Upper lobe of left lung (tissue), 6 donors: Measurements from ENCODE around the gene REC8. TPM values are rescaled to one million over a fixed set of nuclear protein-coding genes. Genes with fewer than 3 reads are reported as not detected.

Experiments used
- ATAC-seq, 2 donors: fragments of 200-7000 bp; cut with Tn5 transposase; one replicate each; pipeline ENCODE4 v1.9.1; 2022; ENCODE audit warnings: mild to moderate bottlenecking in 2 of 2, moderate library complexity in 2 of 2; ENCODE audit not compliant: low FRiP score in 2 of 2
- DNase-seq, 2 donors: peaks; one replicate each; pipeline ENCODE4 v3.0.0-alpha.2; 2019 to 2020
- H3K27ac ChIP-seq, 4 donors: fragments of 200-600 bp; sonication (generic); one replicate each; pipeline ENCODE4 v1.5.1; 2016 to 2019
- H3K27me3 ChIP-seq, 4 donors: fragments of 200-600 bp; sonication (generic); one replicate each; pipeline ENCODE4 v1.5.1; 2017 to 2019
- H3K36me3 ChIP-seq, 4 donors: fragments of 200-600 bp; sonication (generic); one replicate each; pipeline ENCODE4 v1.5.1; 2016 to 2019
- H3K4me1 ChIP-seq, 4 donors: fragments of 200-600 bp; sonication (generic); one replicate each; pipeline ENCODE4 v1.5.1; 2018 to 2019
- H3K4me3 ChIP-seq, 4 donors: fragments of 200-600 bp; sonication (generic); one replicate each; pipeline ENCODE4 v1.5.1; 2017 to 2019; ENCODE audit warnings: mild to moderate bottlenecking in 2 of 4, moderate library complexity in 1 of 4
- H3K9me3 ChIP-seq, 4 donors: fragments of 200-600 bp; sonication (generic); one replicate each; pipeline ENCODE4 v1.5.1; 2018 to 2019
- CTCF ChIP-seq, 6 experiments: fragments of 450-650 bp in 4 of 6; fragments of 200-600 bp in 2 of 6; sonication (generic) in 2 of 6; IDR thresholded peaks; one replicate each; pipeline ENCODE4 v1.5.1; 2016 to 2019; ENCODE audit warnings: antibody characterized with exemption in 6 of 6
- EP300 ChIP-seq, 4 donors: sonication (generic); formaldehyde crosslinking; IDR thresholded peaks; one replicate each; pipeline ENCODE4 v1.5.1; 2017; ENCODE audit warnings: antibody characterized with exemption in 4 of 4, control low read depth in 2 of 4
- POLR2A ChIP-seq, 4 donors: fragments of 450-650 bp; IDR thresholded peaks; one replicate each; pipeline ENCODE4 v1.5.1; 2016 to 2017; ENCODE audit warnings: antibody characterized with exemption in 4 of 4, mild to moderate bottlenecking in 2 of 4
- POLR2AphosphoS5 ChIP-seq, 2 donors: sonication (generic); formaldehyde crosslinking; IDR thresholded peaks; one replicate each; pipeline ENCODE4 v1.5.1; 2017; ENCODE audit warnings: antibody characterized with exemption in 2 of 2
- WGBS, 2 donors: methylation state at CpG; one replicate each; pipeline ENCODE4 v1.1.5; 2017 to 2018; 5-methylcytosine and 5-hydroxymethylcytosine counted together
- small RNA-seq, 4 donors: library from RNA; depleted of rRNA; stranded (forward); fragments of <200 nt; gene quantifications; one replicate each; pipeline ENCODE3, GENCODE V24; 2016
- total RNA-seq, 6 donors: library from RNA; depleted of rRNA in 4 of 6; stranded (reverse); fragments of >200 nt in 4 of 6; gene quantifications; one replicate each; pipeline versions ENCODE4 v1.1.0 to v1.2.1, GENCODE V29; 2016 to 2021
- donor health status: DM: no; HTN: no; CAD: no; lungs with moderate emphysema.
- donor health status: DM: no; HTN: yes; CAD: no; lungs with severe emphysema.

Gene REC8
- total RNA-seq, 6 donors from 2014 or later = 16.0 to 76.5 (median 29.4) TPM

GRCh38 chr14:24226473-24226872, 54.6 kb downstream of the REC8 start:
- Histone ChIP-seq H3K27ac (no peak overlapping the region), H3K4me1 (peaks cover 10 to 24% (median 12%) of the 10 kb centered on the region in 4 donors), H3K4me3 (no peak overlapping the region), H3K36me3 (peaks cover 0 to 21% (median 3%) of the 10 kb centered on the region in 4 donors), H3K9me3 (no peaks in the 10 kb centered on the region), H3K27me3 (no peaks in the 10 kb centered on the region)
- TF ChIP-seq CTCF (IDR thresholded peaks at IDR 0.05) (no peak), POLR2AphosphoS5 (IDR thresholded peaks at IDR 0.05) (no peak), POLR2A (IDR thresholded peaks at IDR 0.05) (no peak), EP300 (IDR thresholded peaks at IDR 0.05) (no peak)
- 86 to 91% methylated on average over 1 of the region's 1 CpG for WGBS, 2 donors
- no peak for DNase-seq
- no peak for ATAC-seq

- H3K4me1 ChIP-seq = peaks cover 21 to 37% (median 22%) of the 10 kb centered on the region in 4 donors
- WGBS, 2 donors = 0 to 78% methylated on average over 1 of the region's 1 CpG
- no peak overlapping the region for H3K27ac ChIP-seq
- H3K36me3 ChIP-seq = peaks cover 0 to 21% (median 3%) of the 10 kb centered on the region in 4 donors
- no peaks in the 10 kb centered on the region for H3K9me3 ChIP-seq
- DNase-seq (no peak), ATAC-seq (no peak)
- no peaks in the 10 kb centered on the region for H3K27me3 ChIP-seq
- no peak for TF ChIP-seq POLR2AphosphoS5 (IDR thresholded peaks at IDR 0.05)
- no peak for TF ChIP-seq CTCF (IDR thresholded peaks at IDR 0.05)
- TF ChIP-seq EP300 (IDR thresholded peaks at IDR 0.05) = no peak
- TF ChIP-seq POLR2A (IDR thresholded peaks at IDR 0.05) = no peak
- H3K4me3 ChIP-seq = no peak overlapping the region
Measured at GRCh38 chr14:24228902-24229301, 57.0 kb downstream of the REC8 start.

Small RNAs within 50 kb of the gene (small RNA-seq; reads per million reads assigned to genes)
- gene AL136295.4 (0 reads per million in 4 donors), gene CHMP4A (0 reads per million in 4 donors), gene IPO4 (0 reads per million in 4 donors), gene IRF9 (0 reads per million in 4 donors), gene MDP1 (0 to 0.13 (median 0) reads per million in 4 donors), gene RNA5SP383 (0.11 to 0.86 (median 0.28) reads per million in 4 donors)

Other genes starting within 250 kb of the REC8 start
- gene DHRS4, start 218.3 kb upstream of the REC8 start, total RNA-seq = 10 to 100 TPM; 30.3 to 57.9 (median 33.8) TPM
- gene DHRS4L2, start 183.2 kb upstream of the REC8 start, total RNA-seq = 10 to 100 TPM; 13.2 to 27.4 (median 18.2) TPM
- 10 to 100 TPM in 1 of 6 donors, 1 to 10 TPM in 3, under 1 TPM in 2; 0.39 to 15.7 (median 1.2) TPM for gene CARMIL3, start 120.1 kb upstream of the REC8 start, total RNA-seq
- not detected for gene CPNE6, start 100.5 kb upstream of the REC8 start, total RNA-seq
- 10 to 100 TPM; 27.2 to 70.3 (median 34.9) TPM for gene PCK2, start 77.8 kb upstream of the REC8 start, total RNA-seq
- 100 to 1,000 TPM in 2 of 6 donors, 10 to 100 TPM in 4; 68.4 to 138 (median 95.0) TPM for gene DCAF11, start 57.3 kb upstream of the REC8 start, total RNA-seq
- 1 to 10 TPM; 2.6 to 9.8 (median 4.4) TPM for gene NRL, start 57.1 kb upstream of the REC8 start, total RNA-seq
- gene FITM1, start 41.4 kb upstream of the REC8 start, total RNA-seq = under 1 TPM in 4 of 6 donors, not detected in 2; 0.63 to 0.89 (median 0.82) TPM
- 100 to 1,000 TPM in 5 of 6 donors, 10 to 100 TPM in 1; 56.6 to 206 (median 142) TPM for gene PSME1, start 35.9 kb upstream of the REC8 start, total RNA-seq
- 10 to 100 TPM in 5 of 6 donors, 1 to 10 TPM in 1; 8.6 to 13.8 (median 12.0) TPM for gene EMC9, start 30.5 kb upstream of the REC8 start, total RNA-seq
- 100 to 1,000 TPM in 3 of 6 donors, 10 to 100 TPM in 3; 58.5 to 144 (median 84.4) TPM for gene PSME2, start 25.5 kb upstream of the REC8 start, total RNA-seq
- 100 to 1,000 TPM in 2 of 6 donors, 10 to 100 TPM in 4; 52.1 to 173 (median 63.9) TPM for gene RNF31, start 24.6 kb upstream of the REC8 start, total RNA-seq
- 100 to 1,000 TPM in 3 of 6 donors, 10 to 100 TPM in 3; 78.2 to 192 (median 107) TPM for gene IRF9, start 10.8 kb upstream of the REC8 start, total RNA-seq
- gene IPO4, start 16.7 kb downstream of the REC8 start, total RNA-seq = 10 to 100 TPM; 20.8 to 50.3 (median 35.2) TPM
- gene TM9SF1, start 23.4 kb downstream of the REC8 start, total RNA-seq = 10 to 100 TPM; 15.7 to 75.4 (median 53.8) TPM
- gene TSSK4, start 33.6 kb downstream of the REC8 start, total RNA-seq = 1 to 10 TPM in 1 of 6 donors, not detected in 5; 1.3 TPM
- 100 to 1,000 TPM in 1 of 6 donors, 10 to 100 TPM in 5; 39.9 to 112 (median 61.5) TPM for gene CHMP4A, start 41.4 kb downstream of the REC8 start, total RNA-seq
- 10 to 100 TPM in 4 of 6 donors, 1 to 10 TPM in 2; 8.1 to 21.1 (median 12.7) TPM for gene MDP1, start 44.0 kb downstream of the REC8 start, total RNA-seq
- gene NEDD8, start 60.3 kb downstream of the REC8 start, total RNA-seq = 100 to 1,000 TPM in 4 of 6 donors, 10 to 100 TPM in 2; 39.8 to 144 (median 121) TPM
- 10 to 100 TPM; 26.2 to 76.9 (median 47.2) TPM for gene GMPR2, start 60.8 kb downstream of the REC8 start, total RNA-seq
- gene TINF2, start 70.5 kb downstream of the REC8 start, total RNA-seq = 100 to 1,000 TPM in 1 of 6 donors, 10 to 100 TPM in 5; 46.1 to 109 (median 86.4) TPM
- 10 to 100 TPM in 4 of 6 donors, 1 to 10 TPM in 2; 9.1 to 29.2 (median 11.1) TPM for gene TGM1, start 91.1 kb downstream of the REC8 start, total RNA-seq
- 100 to 1,000 TPM in 1 of 6 donors, 10 to 100 TPM in 5; 22.7 to 125 (median 58.9) TPM for gene RABGGTA, start 99.5 kb downstream of the REC8 start, total RNA-seq
- 10 to 100 TPM; 23.0 to 60.3 (median 32.8) TPM for gene DHRS1, start 127.7 kb downstream of the REC8 start, total RNA-seq
- 10 to 100 TPM; 13.3 to 31.4 (median 22.6) TPM for gene NOP9, start 127.8 kb downstream of the REC8 start, total RNA-seq
- gene CIDEB, start 135.9 kb downstream of the REC8 start, total RNA-seq = 10 to 100 TPM in 5 of 6 donors, 1 to 10 TPM in 1; 9.4 to 14.8 (median 12.8) TPM
- gene LTB4R2, start 138.1 kb downstream of the REC8 start, total RNA-seq = 10 to 100 TPM in 4 of 6 donors, 1 to 10 TPM in 2; 6.2 to 49.2 (median 10.9) TPM
- 10 to 100 TPM; 11.1 to 71.2 (median 17.7) TPM for gene LTB4R, start 139.4 kb downstream of the REC8 start, total RNA-seq
- 100 to 1,000 TPM in 2 of 6 donors, 10 to 100 TPM in 4; 22.4 to 159 (median 43.7) TPM for gene ADCY4, start 163.0 kb downstream of the REC8 start, total RNA-seq
- gene RIPK3, start 167.9 kb downstream of the REC8 start, total RNA-seq = 10 to 100 TPM; 16.1 to 92.2 (median 29.1) TPM
- gene NFATC4, start 196.1 kb downstream of the REC8 start, total RNA-seq = 10 to 100 TPM in 5 of 6 donors, 1 to 10 TPM in 1; 8.5 to 98.5 (median 42.1) TPM
- gene NYNRIN, start 226.9 kb downstream of the REC8 start, total RNA-seq = 10 to 100 TPM in 5 of 6 donors, 1 to 10 TPM in 1; 5.5 to 18.7 (median 14.4) TPM